NCI-H2081 (cell line): Measurements from ENCODE around the gene RCN2.
"Not testable (repeated sequence)": the region's sequence is repeated elsewhere in the genome, so short reads cannot be mapped to it uniquely, and the experiment has no call there.

Experiments
- DNase-seq, 2 experiments: peaks; one replicate each; lab custom pipeline; 2025; lab: John Stamatoyannopoulos, UW

The RCN2 gene

GRCh38 chr15:76932135-76932966 is 802 bp downstream of the RCN2 start:
- DNase-seq = no peak

- DNase-seq = no peak
These were observed 4.1 kb downstream of the RCN2 start for GRCh38 chr15:76935620-76936019.

DNA sequence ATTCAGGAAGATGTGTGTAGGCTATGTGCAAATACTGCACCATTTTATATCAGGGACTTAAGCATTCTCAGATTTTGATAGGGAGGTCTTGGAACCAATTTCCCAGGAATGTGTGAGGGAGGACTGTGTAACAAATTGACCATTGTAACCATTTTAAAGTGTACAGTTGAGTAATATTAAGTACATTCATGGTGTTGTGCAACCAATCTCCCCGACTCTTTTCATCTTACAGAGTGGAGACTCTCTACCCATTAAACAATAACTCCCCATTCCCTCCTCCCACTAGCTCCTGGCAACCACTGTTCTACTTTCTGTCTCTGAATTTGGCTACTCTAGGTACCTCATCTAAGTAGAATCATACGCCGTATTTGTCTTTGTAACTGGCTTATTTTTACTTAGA is 5.1 kb downstream of the RCN2 start:
- no peak for DNase-seq

DNA sequence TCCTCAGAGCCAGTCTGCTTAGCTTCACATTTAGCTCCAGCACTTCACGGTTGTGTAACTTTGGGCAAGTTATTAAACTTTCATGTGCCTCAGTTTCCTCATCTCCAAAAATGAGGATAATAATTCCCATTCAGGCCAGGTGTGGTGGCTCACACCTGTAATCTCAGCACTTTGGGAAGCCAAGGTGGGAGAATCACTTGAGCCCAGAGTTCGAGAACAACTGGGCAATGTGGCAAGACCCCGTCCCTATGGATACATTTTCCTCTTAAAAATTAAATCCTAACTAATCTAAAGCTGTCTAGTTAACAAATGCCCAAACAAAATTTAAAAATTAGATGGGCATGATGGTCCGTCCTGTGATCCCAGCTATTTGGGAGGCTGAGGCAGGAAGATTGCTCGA is 7.2 kb downstream of the RCN2 start:
- DNase-seq = no peak

GRCh38 chr15:76939715-76940114 is 8.2 kb downstream of the RCN2 start:
- DNase-seq = no peak

DNA sequence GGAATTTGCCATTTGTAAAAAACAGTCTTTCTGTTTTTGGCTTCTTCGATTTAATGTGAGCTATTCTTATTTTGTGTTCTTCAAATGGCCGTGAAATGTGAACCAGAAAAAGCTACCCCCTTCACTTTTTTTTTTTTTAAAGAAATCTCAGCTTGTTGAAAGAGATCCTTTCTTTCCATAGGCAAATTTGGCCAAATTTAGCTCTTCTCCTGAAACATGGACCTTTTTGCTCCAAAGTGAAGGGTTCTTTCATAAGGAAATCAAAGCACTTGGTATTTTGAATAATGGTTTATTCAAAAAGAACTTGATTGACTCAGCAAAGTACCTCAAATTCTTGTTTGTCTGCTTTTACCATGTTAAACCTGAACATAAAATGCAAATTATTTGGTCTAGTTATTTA is 10.1 kb downstream of the RCN2 start:
- DNase-seq = no peak

- DNase-seq = no peak
These were observed 10.8 kb downstream of the RCN2 start for GRCh38 chr15:76942331-76942730.

DNA sequence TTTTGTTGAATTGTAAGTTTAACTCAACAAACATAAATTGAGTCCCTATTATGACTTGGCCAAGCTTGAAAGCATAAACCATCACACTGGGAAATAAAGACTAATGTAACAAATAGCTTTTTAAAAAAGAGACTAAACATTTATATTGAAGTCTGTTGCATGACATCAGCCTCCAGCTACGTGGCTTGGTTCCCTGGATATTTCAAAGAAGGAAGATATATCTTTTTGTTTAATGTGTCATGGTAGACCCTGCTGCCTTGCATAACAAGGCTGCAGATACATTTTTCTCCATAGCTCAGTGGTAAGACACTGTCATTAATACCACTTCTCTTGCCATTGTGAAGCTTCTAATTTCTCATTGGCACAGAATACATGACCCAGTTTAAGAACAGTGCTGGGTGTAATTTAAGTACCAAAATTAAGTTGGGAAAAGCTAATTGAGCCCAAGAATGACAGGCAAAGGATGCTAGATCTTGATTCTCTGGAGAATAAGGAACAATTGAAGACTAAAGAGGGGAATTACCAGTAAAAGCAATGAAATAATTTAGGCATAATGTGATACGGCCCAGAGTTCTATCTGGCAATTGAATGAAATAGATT is 14.0 kb downstream of the RCN2 start:
- no peak for DNase-seq

- DNase-seq = no peak
These were observed 15.9 kb downstream of the RCN2 start for GRCh38 chr15:76947454-76947853.

- no peak for DNase-seq
These were observed 19.7 kb downstream of the RCN2 start for GRCh38 chr15:76951220-76951619.

DNA sequence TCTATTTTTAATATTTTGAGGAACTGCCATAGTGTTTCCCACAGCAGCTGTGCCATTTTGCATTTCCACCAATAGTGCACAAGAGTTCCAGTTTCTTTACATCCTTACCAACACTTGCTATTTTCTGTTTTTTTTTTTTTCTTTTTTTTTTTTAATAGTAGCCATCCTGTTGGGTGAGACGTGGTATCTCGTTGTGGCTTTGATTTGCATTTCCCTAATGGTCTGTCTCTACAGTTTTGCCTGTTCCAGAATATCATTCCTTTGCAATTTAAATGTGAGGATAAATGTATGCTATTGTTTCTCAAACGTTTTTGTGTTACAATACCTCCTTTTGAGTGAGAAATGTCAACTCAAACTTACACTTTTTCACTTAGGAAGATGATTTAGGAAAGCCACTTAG is 22.4 kb downstream of the RCN2 start:
- no peak for DNase-seq

- peak in 1 of 2 experiments; percentile 4 for DNase-seq
These were observed 23.2 kb downstream of the RCN2 start for GRCh38 chr15:76954744-76955143.

DNA sequence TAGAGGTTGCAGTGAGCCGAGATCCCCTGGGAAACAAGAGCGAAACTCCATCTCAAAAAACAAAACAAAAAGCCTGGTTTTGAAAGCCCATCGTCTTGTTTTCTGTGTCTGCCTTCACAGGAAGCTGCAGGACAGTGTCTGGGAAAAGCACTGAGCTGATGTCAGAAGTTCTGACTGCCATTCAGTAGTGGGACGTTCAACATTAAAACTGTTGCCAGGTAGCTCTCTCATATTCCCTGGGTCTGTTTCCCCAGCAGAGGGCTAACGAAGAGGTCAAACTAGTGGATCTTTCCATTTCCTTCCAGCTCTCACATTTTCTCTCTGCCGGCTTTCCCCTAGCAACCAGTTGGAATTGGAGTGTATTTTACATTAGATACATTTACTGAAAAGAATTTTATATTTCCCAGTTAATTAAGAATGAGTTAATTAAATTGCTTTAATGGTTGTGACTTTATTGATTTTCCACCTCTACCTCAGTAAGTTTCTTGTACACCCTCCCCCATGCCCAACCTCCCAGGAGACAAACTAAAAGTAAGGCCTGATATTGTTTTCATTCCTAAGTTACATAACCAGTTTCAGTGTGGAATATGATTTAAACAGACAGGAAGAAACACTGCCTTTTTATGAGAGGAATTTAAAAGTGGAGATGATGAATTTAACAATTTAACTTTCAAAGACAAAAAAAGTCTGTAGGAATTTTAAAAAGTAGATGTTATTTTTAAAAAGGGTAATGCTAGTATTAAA is 29.9 kb downstream of the RCN2 start:
- no peak for DNase-seq

GRCh38 chr15:76962337-76963013 is 30.9 kb downstream of the RCN2 start:
- DNase-seq = no peak

DNA sequence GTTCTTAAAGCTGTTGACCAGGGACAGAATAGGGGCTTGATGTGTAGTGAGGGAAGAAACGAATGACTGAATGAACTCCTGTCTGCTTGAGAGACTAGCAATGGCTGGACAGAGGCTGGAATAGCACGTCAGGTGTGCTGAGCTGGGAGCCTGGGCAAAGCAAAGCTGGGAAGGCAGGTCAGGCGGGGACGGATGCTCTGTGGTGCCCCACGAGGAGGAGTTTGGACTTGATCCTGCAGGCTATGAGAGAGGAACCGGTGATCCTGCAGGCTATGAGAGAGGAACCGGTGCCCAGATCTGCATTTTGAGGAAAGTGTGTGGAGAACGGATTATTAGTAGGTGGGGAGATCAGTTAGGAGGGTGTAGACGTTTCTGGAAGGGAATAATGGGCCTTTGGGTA is 32.0 kb downstream of the RCN2 start:
- no peak for DNase-seq

- no peak for DNase-seq
These were observed 32.6 kb downstream of the RCN2 start for GRCh38 chr15:76964157-76964556.

GRCh38 chr15:76966051-76966450 is 34.5 kb downstream of the RCN2 start:
- not testable (repeated sequence) for DNase-seq

DNA sequence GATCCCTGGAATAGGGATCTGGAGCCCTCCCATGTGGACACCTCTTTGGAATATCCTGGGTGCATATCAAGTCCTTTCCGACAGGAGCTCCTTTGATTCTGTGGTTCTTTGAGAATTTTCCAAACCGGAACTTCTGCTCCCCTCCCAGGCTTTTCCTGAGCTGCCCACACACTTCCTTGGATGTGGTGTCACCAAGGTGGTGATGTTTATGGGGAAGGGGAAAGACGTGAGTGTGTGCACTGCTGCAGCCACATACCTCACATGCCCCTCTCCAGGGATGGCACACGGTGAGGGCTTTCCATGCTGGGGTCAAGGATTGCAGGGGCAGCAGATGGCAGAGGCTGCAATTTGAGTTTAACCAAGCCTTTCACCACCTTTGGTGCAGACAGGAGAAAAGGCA is 35.5 kb downstream of the RCN2 start:
- no peak for DNase-seq

DNA sequence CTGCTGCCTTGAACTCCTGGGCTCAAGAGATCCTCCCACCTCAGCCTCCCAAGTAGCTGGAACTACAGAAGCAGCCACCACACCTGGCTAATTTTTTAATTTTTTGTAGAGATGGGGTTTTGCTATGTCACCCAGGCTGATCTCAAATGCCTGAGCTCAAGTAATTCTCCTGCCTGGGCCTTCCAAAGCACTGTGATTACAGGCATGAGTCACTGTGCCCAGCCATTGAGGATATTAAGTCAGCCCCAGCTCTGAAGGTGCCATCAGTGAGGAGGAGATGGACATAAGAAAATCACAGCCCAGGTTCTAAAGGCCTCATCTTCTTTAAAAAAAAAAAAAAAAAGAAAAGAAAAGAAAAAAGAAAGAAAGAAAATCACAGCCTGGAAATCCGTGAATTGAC is 36.8 kb downstream of the RCN2 start:
- DNase-seq = no peak

- no peak for DNase-seq
These were observed 41.1 kb downstream of the RCN2 start for GRCh38 chr15:76972389-76973361.

DNA sequence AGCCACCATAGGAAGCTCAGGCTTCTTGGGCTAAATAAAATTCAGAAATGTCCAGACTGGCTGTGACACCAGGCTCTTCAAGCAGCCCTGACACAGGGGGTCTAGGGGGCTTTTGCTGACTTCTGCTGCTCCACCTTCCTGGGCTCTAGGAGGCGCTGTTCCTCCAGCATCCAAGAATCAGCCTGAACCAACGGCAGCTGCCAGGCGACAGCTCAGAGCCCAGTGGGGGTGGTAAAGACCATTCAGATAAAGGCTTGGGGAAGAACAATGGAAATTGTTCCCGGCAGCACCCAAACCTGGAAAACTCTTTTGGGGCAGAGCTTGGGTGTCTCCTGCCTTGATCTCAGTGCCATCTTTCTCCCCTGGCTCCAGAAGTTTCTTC is 41.8 kb downstream of the RCN2 start:
- DNase-seq = peak in 1 of 2 experiments; percentile 7
